Neural progenitor cell (in vitro differentiated cells): ENCODE measurements around the gene CNTNAP2. TPM values are rescaled to one million over a fixed set of nuclear protein-coding genes. Genes with fewer than 3 reads are reported as not detected.

Source experiments
- DNase-seq: peaks from one replicate; pipeline ENCODE4 v3.0.0-alpha.2; 2016; ENCODE audit warnings: low spot score
- H2AFZ ChIP-seq: fragments of 200-600 bp; sonication (generic); replicated peaks from 2 replicates; pipeline ENCODE4 v1.6.1; 2016; ENCODE audit warnings: antibody characterized with exemption
- H3F3A ChIP-seq: fragments of 200-600 bp; sonication (generic); 2 replicates; pipeline ENCODE4 v1.6.1; 2016; ENCODE audit warnings: antibody characterized with exemption, low read depth
- H3K27ac ChIP-seq: fragments of 200-600 bp; sonication (generic); 2 replicates; pipeline ENCODE4 v1.5.1; 2016; ENCODE audit warnings: mild to moderate bottlenecking
- H3K27me3 ChIP-seq: fragments of 200-600 bp; sonication (generic); 2 replicates; pipeline ENCODE4 v1.6.1; 2016; ENCODE audit warnings: mild to moderate bottlenecking, moderate library complexity
- H3K36me3 ChIP-seq: fragments of 200-600 bp; sonication (generic); 2 replicates; pipeline ENCODE4 v1.5.1; 2016
- H3K4me1 ChIP-seq: fragments of 200-600 bp; sonication (generic); 2 replicates; pipeline ENCODE4 v1.6.1; 2016; ENCODE audit warnings: mixed run types
- H3K4me2 ChIP-seq: fragments of 200-600 bp; sonication (generic); 2 replicates; pipeline ENCODE4 v1.6.1; 2016
- H3K4me3 ChIP-seq: fragments of 200-600 bp; sonication (generic); 2 replicates; pipeline ENCODE4 v1.5.1; 2016
- H3K79me2 ChIP-seq: fragments of 200-600 bp; sonication (generic); 2 replicates; pipeline ENCODE4 v1.6.1; 2016; ENCODE audit warnings: low read depth
- H3K9ac ChIP-seq: fragments of 200-600 bp; sonication (generic); 2 replicates; pipeline ENCODE4 v1.6.1; 2016
- H3K9me3 ChIP-seq: fragments of 200-600 bp; sonication (generic); 2 replicates; pipeline ENCODE4 v1.5.1; 2016; ENCODE audit warnings: low read depth
- H4K20me1 ChIP-seq: fragments of 200-600 bp; sonication (generic); 2 replicates; pipeline ENCODE4 v1.6.1; 2016; ENCODE audit warnings: low read depth
- H3K27ac Mint-ChIP-seq: 3 replicates; pipeline ENCODE4 v1.8.0; 2021; ENCODE audit warnings: mixed read lengths
- H3K27me3 Mint-ChIP-seq: 2 replicates; pipeline ENCODE4 v1.8.0; 2022; ENCODE audit warnings: low read depth, mild to moderate bottlenecking, inconsistent platforms, moderate library complexity, mixed read lengths; ENCODE audit not compliant: insufficient read depth
- H3K36me3 Mint-ChIP-seq: 3 replicates; pipeline ENCODE4 v1.8.0; 2021; ENCODE audit warnings: mixed read lengths
- H3K4me1 Mint-ChIP-seq: 3 replicates; pipeline ENCODE4 v1.8.0; 2021; ENCODE audit warnings: mixed read lengths
- H3K4me3 Mint-ChIP-seq: 3 replicates; pipeline ENCODE4 v1.8.0; 2021; ENCODE audit warnings: mild to moderate bottlenecking, moderate library complexity, mixed read lengths
- H3K9me3 Mint-ChIP-seq: 3 replicates; pipeline ENCODE4 v1.8.0; 2020; ENCODE audit warnings: mixed read lengths
- CTCF ChIP-seq: fragments of 200-600 bp; sonication (generic); IDR thresholded peaks from 2 replicates; pipeline ENCODE4 v1.5.1; 2017; ENCODE audit warnings: antibody characterized with exemption, mild to moderate bottlenecking
- EZH2 ChIP-seq: fragments of 200-600 bp; sonication (generic); IDR thresholded peaks from 2 replicates; pipeline ENCODE4 v1.6.1; 2017; ENCODE audit warnings: antibody characterized with exemption, mild to moderate bottlenecking, moderate library complexity
- EZH2phosphoT487 ChIP-seq: fragments of 200-600 bp; sonication (generic); IDR thresholded peaks from 2 replicates; pipeline ENCODE4 v1.6.1; 2017; ENCODE audit warnings: antibody characterized with exemption
- total RNA-seq: library from RNA; depleted of rRNA; stranded (reverse); fragments of >200 nt; gene quantifications from 2 replicates; pipeline ENCODE4 v1.2.3, GENCODE V29; 2015; ENCODE audit warnings: low replicate concordance

CNTNAP2 gene
- total RNA-seq, 1 donor from 2014 or later = 126 TPM

- H3K4me3 Mint-ChIP-seq = no peak overlapping the region
- Histone ChIP-seq H3K4me3 (no peak overlapping the region), H3K4me2 (no peak overlapping the region), H3K27ac (no peak overlapping the region), H2AFZ (peak overlapping the region; percentile 21), H3F3A (no peaks in the 10 kb centered on the region), H3K4me1 (no peaks in the 10 kb centered on the region), H4K20me1 (no peaks in the 10 kb centered on the region), H3K9ac (no peak overlapping the region), H3K9me3 (no peaks in the 10 kb centered on the region), H3K27me3 (no peaks in the 10 kb centered on the region), H3K36me3 (no peaks in the 10 kb centered on the region), H3K79me2 (no peaks in the 10 kb centered on the region)
- H3K9me3 Mint-ChIP-seq = no peaks in the 10 kb centered on the region
- no peaks in the 10 kb centered on the region for H3K4me1 Mint-ChIP-seq
- no peaks in the 10 kb centered on the region for H3K27me3 Mint-ChIP-seq
- H3K27ac Mint-ChIP-seq = no peak overlapping the region
- H3K36me3 Mint-ChIP-seq = no peaks in the 10 kb centered on the region
- DNase-seq = no peak
- TF ChIP-seq EZH2 = no peak
- TF ChIP-seq EZH2phosphoT487 = no peak
- TF ChIP-seq CTCF = no peak
Measured at GRCh38 chr7:147136352-147136751, 1019.8 kb downstream of the CNTNAP2 start.

GRCh38 chr7:147145194-147145593 is 1028.6 kb downstream of the CNTNAP2 start:
- Histone ChIP-seq H3K27ac (no peak overlapping the region), H3K27me3 (no peaks in the 10 kb centered on the region), H3K4me2 (peak overlapping the region; percentile 16), H3K9ac (no peak overlapping the region), H3K4me3 (no peak overlapping the region), H3K4me1 (peaks cover 6% of the 10 kb centered on the region), H3K79me2 (no peaks in the 10 kb centered on the region), H4K20me1 (no peaks in the 10 kb centered on the region), H3K36me3 (no peaks in the 10 kb centered on the region), H2AFZ (no peak overlapping the region), H3K9me3 (no peaks in the 10 kb centered on the region), H3F3A (no peaks in the 10 kb centered on the region)
- Mint-ChIP-seq H3K27me3 (peaks cover 2% of the 10 kb centered on the region), H3K27ac (no peak overlapping the region), H3K4me3 (no peak overlapping the region), H3K4me1 (no peaks in the 10 kb centered on the region), H3K9me3 (no peaks in the 10 kb centered on the region), H3K36me3 (no peaks in the 10 kb centered on the region)
- no peak for DNase-seq
- no peak for TF ChIP-seq EZH2phosphoT487
- no peak for TF ChIP-seq CTCF
- no peak for TF ChIP-seq EZH2

GRCh38 chr7:147146169-147146568 is 1029.6 kb downstream of the CNTNAP2 start:
- Histone ChIP-seq H3K4me3 (no peak overlapping the region), H3K9ac (no peak overlapping the region), H3K9me3 (no peaks in the 10 kb centered on the region), H2AFZ (no peak overlapping the region), H3K27ac (no peak overlapping the region), H3F3A (no peaks in the 10 kb centered on the region), H3K4me2 (no peak overlapping the region), H3K36me3 (no peaks in the 10 kb centered on the region), H3K27me3 (no peaks in the 10 kb centered on the region), H3K4me1 (peaks cover 6% of the 10 kb centered on the region), H3K79me2 (no peaks in the 10 kb centered on the region), H4K20me1 (no peaks in the 10 kb centered on the region)
- Mint-ChIP-seq H3K4me3 (no peak overlapping the region), H3K36me3 (no peaks in the 10 kb centered on the region), H3K4me1 (no peaks in the 10 kb centered on the region), H3K27ac (no peak overlapping the region), H3K9me3 (no peaks in the 10 kb centered on the region), H3K27me3 (peaks cover 2% of the 10 kb centered on the region)
- TF ChIP-seq EZH2phosphoT487 (no peak), EZH2 (no peak), CTCF (no peak)
- DNase-seq = no peak

GRCh38 chr7:147151661-147152060 is 1035.1 kb downstream of the CNTNAP2 start:
- no peak for TF ChIP-seq EZH2phosphoT487
- TF ChIP-seq EZH2 = no peak

More at GRCh38 chr7:147151661-147152060, 1035.1 kb downstream of the CNTNAP2 start:
- Mint-ChIP-seq H3K9me3 (no peaks in the 10 kb centered on the region), H3K4me3 (no peak overlapping the region), H3K27me3 (peaks cover 2% of the 10 kb centered on the region), H3K4me1 (no peaks in the 10 kb centered on the region), H3K27ac (no peak overlapping the region), H3K36me3 (no peaks in the 10 kb centered on the region)
- H2AFZ ChIP-seq = no peak overlapping the region
- no peaks in the 10 kb centered on the region for H3K9me3 ChIP-seq
- H3K27me3 ChIP-seq = no peaks in the 10 kb centered on the region
- H3K4me3 ChIP-seq = no peak overlapping the region
- no peak overlapping the region for H3K27ac ChIP-seq
- no peak overlapping the region for H3K9ac ChIP-seq
- H3F3A ChIP-seq = no peaks in the 10 kb centered on the region
- DNase-seq = no peak
- no peaks in the 10 kb centered on the region for H3K4me1 ChIP-seq
- no peaks in the 10 kb centered on the region for H3K36me3 ChIP-seq
- no peaks in the 10 kb centered on the region for H3K79me2 ChIP-seq
- H4K20me1 ChIP-seq = no peaks in the 10 kb centered on the region
- H3K4me2 ChIP-seq = no peak overlapping the region
